Left lung (tissue), 10 donors: Measurements from ENCODE around the gene RAET1G. TPM values are rescaled to one million over a fixed set of nuclear protein-coding genes. Genes with fewer than 3 reads are reported as not detected.

Experiments
- ATAC-seq: fragments of 200-7000 bp; cut with Tn5 transposase; one replicate; pipeline ENCODE4 v1.9.1; 2020; ENCODE audit warnings: moderate library complexity
- DNase-seq, 4 donors: peaks; one replicate each; pipeline ENCODE4 v3.0.0-alpha.2; 2013 to 2020
- H3K27ac ChIP-seq, 2 donors: fragments of 200-600 bp; sonication (generic) in 1 of 2; one replicate each; pipeline versions ENCODE4 v1.5.0 to v1.8.0; 2020 to 2021
- H3K27me3 ChIP-seq, 2 donors: fragments of 200-600 bp; sonication (generic) in 1 of 2; one replicate each; pipeline versions ENCODE4 v1.5.0 to v1.8.0; 2020 to 2021
- H3K36me3 ChIP-seq, 2 donors: fragments of 200-600 bp; sonication (generic) in 1 of 2; one replicate each; pipeline versions ENCODE4 v1.5.0 to v1.8.0; 2020 to 2021
- H3K4me1 ChIP-seq, 2 donors: fragments of 200-600 bp; one replicate each; pipeline ENCODE4 v1.8.0; 2021
- H3K4me3 ChIP-seq, 2 donors: fragments of 200-600 bp; sonication (generic) in 1 of 2; one replicate each; pipeline versions ENCODE4 v1.5.0 to v1.8.0; 2020 to 2021; ENCODE audit warnings: mild to moderate bottlenecking in 1 of 2
- H3K9me3 ChIP-seq, 2 donors: fragments of 200-600 bp; sonication (generic) in 1 of 2; one replicate each; pipeline versions ENCODE4 v1.5.0 to v1.8.0; 2020 to 2021
- CTCF ChIP-seq, 2 donors: fragments of 200-600 bp; sonication (generic) in 1 of 2; IDR thresholded peaks; one replicate each; pipeline versions ENCODE4 v1.5.0 to v1.8.0; 2021; ENCODE audit warnings: antibody characterized with exemption in 2 of 2
- intact Hi-C, 2 donors: fragments of 100-400 bp; cut with DNase I; formaldehyde crosslinking; loops; one replicate each; pipeline versions ENCODE4 v1.11.2 to v1.14.2; 2022
- polyA plus RNA-seq, 6 donors: library from polyadenylated mRNA; unstranded; fragments of 120-200 nt; gene quantifications; one replicate each; pipeline ENCODE4 v1.2.1, GENCODE V29; 2013; ENCODE audit not compliant: insufficient read length in 6 of 6
- total RNA-seq, 2 donors: library from RNA; stranded (reverse); fragmentation: NEBNext Ultra II Directional; extraction: Animal tissue kit (Norgen Biotek cat#: 25700); gene quantifications; one replicate each; pipeline ENCODE4 v1.2.1, GENCODE V29; 2021
- donor health status: DM: no; HTN: yes; CAD: no.
- donor health status: DM: no; HTN: no; CAD: no.

The RAET1G gene
- total and polyA plus RNA-seq, 8 donors = 0.76 to 2.8 (median 1.6) TPM

- DNase-seq (no peak), ATAC-seq (peak; percentile 18)
- intact Hi-C loops = no loop called here
- Histone ChIP-seq H3K4me3 (no peak overlapping the region), H3K27ac (no peak overlapping the region), H3K9me3 (no peaks in the 10 kb centered on the region), H3K4me1 (peaks cover 0 to 4% of the 10 kb centered on the region in 2 donors), H3K36me3 (no peaks in the 10 kb centered on the region), H3K27me3 (no peaks in the 10 kb centered on the region)
- TF ChIP-seq CTCF (IDR thresholded peaks at IDR 0.05) = no peak
Measured at GRCh38 chr6:149888093-149888492, 34.8 kb downstream of the RAET1G start.

- DNase-seq (no peak), ATAC-seq (no peak)
- Histone ChIP-seq H3K4me3 (no peak overlapping the region), H3K27me3 (no peaks in the 10 kb centered on the region), H3K36me3 (no peaks in the 10 kb centered on the region), H3K27ac (no peak overlapping the region), H3K9me3 (no peaks in the 10 kb centered on the region), H3K4me1 (peaks cover 0 to 4% of the 10 kb centered on the region in 2 donors)
- no peak for TF ChIP-seq CTCF (IDR thresholded peaks at IDR 0.05)
- intact Hi-C loops = no loop called here
Measured at GRCh38 chr6:149887343-149887742, 35.6 kb downstream of the RAET1G start.

GRCh38 chr6:149885888-149886287 lies 37.0 kb downstream of the RAET1G start:
- ATAC-seq = no peak
- intact Hi-C loops = no loop called here
- DNase-seq = no peak
- no peak overlapping the region for H3K4me3 ChIP-seq
- no peak overlapping the region for H3K27ac ChIP-seq
- peaks cover 0 to 4% of the 10 kb centered on the region in 2 donors for H3K4me1 ChIP-seq
- no peaks in the 10 kb centered on the region for H3K27me3 ChIP-seq
- no peak for TF ChIP-seq CTCF (IDR thresholded peaks at IDR 0.05)
- H3K9me3 ChIP-seq = no peaks in the 10 kb centered on the region
- no peaks in the 10 kb centered on the region for H3K36me3 ChIP-seq

- Histone ChIP-seq H3K4me3 (no peak overlapping the region), H3K27me3 (no peaks in the 10 kb centered on the region), H3K36me3 (no peaks in the 10 kb centered on the region), H3K9me3 (no peaks in the 10 kb centered on the region), H3K4me1 (peaks cover 0 to 4% of the 10 kb centered on the region in 2 donors), H3K27ac (no peak overlapping the region)
- DNase-seq (no peak), ATAC-seq (no peak)
- intact Hi-C loops = no loop called here
- no peak for TF ChIP-seq CTCF (IDR thresholded peaks at IDR 0.05)
Measured at GRCh38 chr6:149884617-149885016, 38.3 kb downstream of the RAET1G start.

- peak; percentile 95 for ATAC-seq
Measured at GRCh38 chr6:149884215-149884614, 38.7 kb downstream of the RAET1G start.

More at GRCh38 chr6:149884215-149884614, 38.7 kb downstream of the RAET1G start:
- intact Hi-C loops = no loop called here
- Histone ChIP-seq H3K4me1 (peaks cover 0 to 4% of the 10 kb centered on the region in 2 donors), H3K27ac (no peak overlapping the region), H3K27me3 (no peaks in the 10 kb centered on the region), H3K36me3 (no peaks in the 10 kb centered on the region), H3K9me3 (no peaks in the 10 kb centered on the region), H3K4me3 (no peak overlapping the region)
- TF ChIP-seq CTCF (IDR thresholded peaks at IDR 0.05) = no peak
- peak in 2 of 4 donors; percentile 61 to 69 for DNase-seq
